HG03342 (cell line): ENCODE data around the gene PRKG1.

Experiments used
- ATAC-seq: cut with Tn5 transposase; IDR thresholded peaks from one replicate; pipeline ENCODE4 v1.9.1; 2021; ENCODE audit warnings: mild to moderate bottlenecking, moderate library complexity; ENCODE audit not compliant: unreplicated experiment

Gene PRKG1

GRCh38 chr10:51215951-51216834 lies 141.9 kb downstream of the PRKG1 start:
- no peak for ATAC-seq

- no peak for ATAC-seq
Measured at GRCh38 chr10:51217505-51217904, 143.2 kb downstream of the PRKG1 start.

- no peak for ATAC-seq
Measured at GRCh38 chr10:51224671-51225161, 150.4 kb downstream of the PRKG1 start.

GRCh38 chr10:51227897-51228713 lies 153.8 kb downstream of the PRKG1 start:
- ATAC-seq: no peak

GRCh38 chr10:51228714-51229100 lies 154.4 kb downstream of the PRKG1 start:
- no peak for ATAC-seq

- no peak for ATAC-seq
Measured at GRCh38 chr10:51230887-51231585, 156.7 kb downstream of the PRKG1 start.

- ATAC-seq: no peak
Measured at GRCh38 chr10:51231754-51232153, 157.5 kb downstream of the PRKG1 start.

- ATAC-seq: no peak
Measured at GRCh38 chr10:51233337-51234100, 159.2 kb downstream of the PRKG1 start.

GRCh38 chr10:51235865-51236264 lies 161.6 kb downstream of the PRKG1 start:
- no peak for ATAC-seq

- no peak for ATAC-seq
Measured at GRCh38 chr10:51239006-51239405, 164.7 kb downstream of the PRKG1 start.

- ATAC-seq: no peak
Measured at GRCh38 chr10:51241461-51241860, 167.2 kb downstream of the PRKG1 start.

GRCh38 chr10:51242393-51242792 lies 168.1 kb downstream of the PRKG1 start:
- no peak for ATAC-seq

- no peak for ATAC-seq
Measured at GRCh38 chr10:51244309-51244708, 170.0 kb downstream of the PRKG1 start.

- no peak for ATAC-seq
Measured at GRCh38 chr10:51244748-51245490, 170.6 kb downstream of the PRKG1 start.

- no peak for ATAC-seq
Measured at GRCh38 chr10:51246156-51246555, 171.9 kb downstream of the PRKG1 start.

- no peak for ATAC-seq
Measured at GRCh38 chr10:51250278-51250920, 176.1 kb downstream of the PRKG1 start.

- no peak for ATAC-seq
Measured at GRCh38 chr10:51251110-51251509, 176.8 kb downstream of the PRKG1 start.

GRCh38 chr10:51255381-51255780 lies 181.1 kb downstream of the PRKG1 start:
- ATAC-seq: no peak
